WTC11 (cell line): ENCODE data around the gene CHCHD1.

Experiments used
- E2F5 ChIP-seq: sonication (generic); formaldehyde crosslinking; IDR thresholded peaks from 2 replicates; pipeline ENCODE4 v1.8.1; 2022; ENCODE audit warnings: mild to moderate bottlenecking, moderate library complexity, missing genetic modification reagents
- JUN ChIP-seq: sonication (generic); formaldehyde crosslinking; IDR thresholded peaks from 2 replicates; pipeline ENCODE4 v1.8.0; 2023; ENCODE audit warnings: mild to moderate bottlenecking, missing genetic modification reagents
- NFYB ChIP-seq: sonication (generic); formaldehyde crosslinking; conservative IDR thresholded peaks from 2 replicates; pipeline ENCODE4 v1.8.0; 2022; ENCODE audit warnings: low read depth, missing genetic modification reagents
- PRRX2 ChIP-seq: fragments of 250-450 bp; sonication (Bioruptor Pico); IDR thresholded peaks from 2 replicates; pipeline ENCODE4 v1.8.0; 2021; ENCODE audit warnings: mild to moderate bottlenecking
- RELA ChIP-seq: sonication (generic); formaldehyde crosslinking; IDR thresholded peaks from 2 replicates; pipeline ENCODE4 v1.8.1; 2022; ENCODE audit warnings: missing genetic modification reagents, mild to moderate bottlenecking, borderline replicate concordance
- TF ChIP-seq, protein P1 (sequence below): fragments of 200-600 bp; IDR thresholded peaks from 2 replicates; pipeline ENCODE4 v1.8.0; 2022; ENCODE audit warnings: antibody characterized with exemption
- TF ChIP-seq, protein P2 (sequence below): sonication (generic); formaldehyde crosslinking; IDR thresholded peaks from 2 replicates; pipeline ENCODE4 v1.8.1; 2023; ENCODE audit warnings: mild to moderate bottlenecking, missing genetic modification reagents, moderate library complexity
- TF ChIP-seq, protein P3 (sequence below): sonication (generic); formaldehyde crosslinking; IDR thresholded peaks from 2 replicates; pipeline ENCODE4 v1.8.1; 2022; ENCODE audit warnings: low read depth, missing genetic modification reagents, borderline replicate concordance
- TF ChIP-seq, protein P4 (sequence below): sonication (generic); formaldehyde crosslinking; IDR thresholded peaks from 2 replicates; pipeline ENCODE4 v1.8.0; 2022; ENCODE audit warnings: missing genetic modification reagents
- TF ChIP-seq, protein P5 (sequence below): sonication (generic); formaldehyde crosslinking; IDR thresholded peaks from 2 replicates; pipeline ENCODE4 v1.8.0; 2022; ENCODE audit warnings: mild to moderate bottlenecking, missing genetic modification reagents

GRCh38 chr10:73814276-73814895, 32.5 kb downstream of the CHCHD1 start:
- TF ChIP-seq, protein P1, sequence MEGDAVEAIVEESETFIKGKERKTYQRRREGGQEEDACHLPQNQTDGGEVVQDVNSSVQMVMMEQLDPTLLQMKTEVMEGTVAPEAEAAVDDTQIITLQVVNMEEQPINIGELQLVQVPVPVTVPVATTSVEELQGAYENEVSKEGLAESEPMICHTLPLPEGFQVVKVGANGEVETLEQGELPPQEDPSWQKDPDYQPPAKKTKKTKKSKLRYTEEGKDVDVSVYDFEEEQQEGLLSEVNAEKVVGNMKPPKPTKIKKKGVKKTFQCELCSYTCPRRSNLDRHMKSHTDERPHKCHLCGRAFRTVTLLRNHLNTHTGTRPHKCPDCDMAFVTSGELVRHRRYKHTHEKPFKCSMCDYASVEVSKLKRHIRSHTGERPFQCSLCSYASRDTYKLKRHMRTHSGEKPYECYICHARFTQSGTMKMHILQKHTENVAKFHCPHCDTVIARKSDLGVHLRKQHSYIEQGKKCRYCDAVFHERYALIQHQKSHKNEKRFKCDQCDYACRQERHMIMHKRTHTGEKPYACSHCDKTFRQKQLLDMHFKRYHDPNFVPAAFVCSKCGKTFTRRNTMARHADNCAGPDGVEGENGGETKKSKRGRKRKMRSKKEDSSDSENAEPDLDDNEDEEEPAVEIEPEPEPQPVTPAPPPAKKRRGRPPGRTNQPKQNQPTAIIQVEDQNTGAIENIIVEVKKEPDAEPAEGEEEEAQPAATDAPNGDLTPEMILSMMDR, result no peak
- TF ChIP-seq E2F5, result no peak
- no peak for TF ChIP-seq NFYB (CRISPR knock-in tag)
- TF ChIP-seq, protein P2, sequence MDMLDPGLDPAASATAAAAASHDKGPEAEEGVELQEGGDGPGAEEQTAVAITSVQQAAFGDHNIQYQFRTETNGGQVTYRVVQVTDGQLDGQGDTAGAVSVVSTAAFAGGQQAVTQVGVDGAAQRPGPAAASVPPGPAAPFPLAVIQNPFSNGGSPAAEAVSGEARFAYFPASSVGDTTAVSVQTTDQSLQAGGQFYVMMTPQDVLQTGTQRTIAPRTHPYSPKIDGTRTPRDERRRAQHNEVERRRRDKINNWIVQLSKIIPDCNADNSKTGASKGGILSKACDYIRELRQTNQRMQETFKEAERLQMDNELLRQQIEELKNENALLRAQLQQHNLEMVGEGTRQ, result no peak
- TF ChIP-seq, protein P3, sequence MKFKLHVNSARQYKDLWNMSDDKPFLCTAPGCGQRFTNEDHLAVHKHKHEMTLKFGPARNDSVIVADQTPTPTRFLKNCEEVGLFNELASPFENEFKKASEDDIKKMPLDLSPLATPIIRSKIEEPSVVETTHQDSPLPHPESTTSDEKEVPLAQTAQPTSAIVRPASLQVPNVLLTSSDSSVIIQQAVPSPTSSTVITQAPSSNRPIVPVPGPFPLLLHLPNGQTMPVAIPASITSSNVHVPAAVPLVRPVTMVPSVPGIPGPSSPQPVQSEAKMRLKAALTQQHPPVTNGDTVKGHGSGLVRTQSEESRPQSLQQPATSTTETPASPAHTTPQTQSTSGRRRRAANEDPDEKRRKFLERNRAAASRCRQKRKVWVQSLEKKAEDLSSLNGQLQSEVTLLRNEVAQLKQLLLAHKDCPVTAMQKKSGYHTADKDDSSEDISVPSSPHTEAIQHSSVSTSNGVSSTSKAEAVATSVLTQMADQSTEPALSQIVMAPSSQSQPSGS (CRISPR knock-in tag), result no peak
- TF ChIP-seq RELA (CRISPR knock-in tag), result no peak
- TF ChIP-seq, protein P4, sequence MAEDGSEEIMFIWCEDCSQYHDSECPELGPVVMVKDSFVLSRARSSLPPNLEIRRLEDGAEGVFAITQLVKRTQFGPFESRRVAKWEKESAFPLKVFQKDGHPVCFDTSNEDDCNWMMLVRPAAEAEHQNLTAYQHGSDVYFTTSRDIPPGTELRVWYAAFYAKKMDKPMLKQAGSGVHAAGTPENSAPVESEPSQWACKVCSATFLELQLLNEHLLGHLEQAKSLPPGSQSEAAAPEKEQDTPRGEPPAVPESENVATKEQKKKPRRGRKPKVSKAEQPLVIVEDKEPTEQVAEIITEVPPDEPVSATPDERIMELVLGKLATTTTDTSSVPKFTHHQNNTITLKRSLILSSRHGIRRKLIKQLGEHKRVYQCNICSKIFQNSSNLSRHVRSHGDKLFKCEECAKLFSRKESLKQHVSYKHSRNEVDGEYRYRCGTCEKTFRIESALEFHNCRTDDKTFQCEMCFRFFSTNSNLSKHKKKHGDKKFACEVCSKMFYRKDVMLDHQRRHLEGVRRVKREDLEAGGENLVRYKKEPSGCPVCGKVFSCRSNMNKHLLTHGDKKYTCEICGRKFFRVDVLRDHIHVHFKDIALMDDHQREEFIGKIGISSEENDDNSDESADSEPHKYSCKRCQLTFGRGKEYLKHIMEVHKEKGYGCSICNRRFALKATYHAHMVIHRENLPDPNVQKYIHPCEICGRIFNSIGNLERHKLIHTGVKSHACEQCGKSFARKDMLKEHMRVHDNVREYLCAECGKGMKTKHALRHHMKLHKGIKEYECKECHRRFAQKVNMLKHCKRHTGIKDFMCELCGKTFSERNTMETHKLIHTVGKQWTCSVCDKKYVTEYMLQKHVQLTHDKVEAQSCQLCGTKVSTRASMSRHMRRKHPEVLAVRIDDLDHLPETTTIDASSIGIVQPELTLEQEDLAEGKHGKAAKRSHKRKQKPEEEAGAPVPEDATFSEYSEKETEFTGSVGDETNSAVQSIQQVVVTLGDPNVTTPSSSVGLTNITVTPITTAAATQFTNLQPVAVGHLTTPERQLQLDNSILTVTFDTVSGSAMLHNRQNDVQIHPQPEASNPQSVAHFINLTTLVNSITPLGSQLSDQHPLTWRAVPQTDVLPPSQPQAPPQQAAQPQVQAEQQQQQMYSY (CRISPR knock-in tag), result no peak
- TF ChIP-seq, protein P5, sequence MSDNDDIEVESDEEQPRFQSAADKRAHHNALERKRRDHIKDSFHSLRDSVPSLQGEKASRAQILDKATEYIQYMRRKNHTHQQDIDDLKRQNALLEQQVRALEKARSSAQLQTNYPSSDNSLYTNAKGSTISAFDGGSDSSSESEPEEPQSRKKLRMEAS, result no peak
- TF ChIP-seq JUN (CRISPR knock-in tag), result no peak
- TF ChIP-seq PRRX2 (CRISPR knock-in tag), result no peak
